ENCODE results near the gene SH3BGR.
"Not testable (repeated sequence)": the region's sequence is repeated elsewhere in the genome, so short reads cannot be mapped to it uniquely, and the experiment has no call there.

Gene SH3BGR

DNA sequence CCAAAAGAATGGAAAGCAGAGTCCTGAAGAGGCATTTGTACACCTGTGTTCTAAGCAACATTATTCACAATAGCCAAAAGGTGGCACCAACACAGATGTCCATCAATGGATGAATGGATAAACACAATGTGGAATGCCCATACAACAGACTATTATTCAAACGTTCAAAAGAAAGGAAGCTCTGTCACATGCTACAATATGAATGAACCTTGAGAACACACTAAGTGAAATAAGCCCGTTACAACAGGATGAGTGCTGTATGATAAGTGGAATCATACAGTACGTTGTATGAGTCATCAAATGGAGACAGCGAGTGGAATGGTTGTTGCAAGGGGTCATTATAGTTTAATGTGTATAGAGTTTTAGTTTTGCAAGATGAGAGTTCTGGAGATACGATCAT is 80.1 kb downstream of the SH3BGR start:
- ChIA-PET POLR2A (ENCODE audit: low non-redundant PET) (no interaction called here), CTCF (interaction anchor here (0.7 to 1.1 kb wide), 2 partner anchors 1190 to 1602 kb away, joined by 3 read pairs; no protein-coding TSS in a partner anchor)
- DNase-seq (ENCODE audit: low spot score) = no peak
- H3K27ac ChIP-seq = no peak overlapping the region
- TF ChIP-seq, protein P1, sequence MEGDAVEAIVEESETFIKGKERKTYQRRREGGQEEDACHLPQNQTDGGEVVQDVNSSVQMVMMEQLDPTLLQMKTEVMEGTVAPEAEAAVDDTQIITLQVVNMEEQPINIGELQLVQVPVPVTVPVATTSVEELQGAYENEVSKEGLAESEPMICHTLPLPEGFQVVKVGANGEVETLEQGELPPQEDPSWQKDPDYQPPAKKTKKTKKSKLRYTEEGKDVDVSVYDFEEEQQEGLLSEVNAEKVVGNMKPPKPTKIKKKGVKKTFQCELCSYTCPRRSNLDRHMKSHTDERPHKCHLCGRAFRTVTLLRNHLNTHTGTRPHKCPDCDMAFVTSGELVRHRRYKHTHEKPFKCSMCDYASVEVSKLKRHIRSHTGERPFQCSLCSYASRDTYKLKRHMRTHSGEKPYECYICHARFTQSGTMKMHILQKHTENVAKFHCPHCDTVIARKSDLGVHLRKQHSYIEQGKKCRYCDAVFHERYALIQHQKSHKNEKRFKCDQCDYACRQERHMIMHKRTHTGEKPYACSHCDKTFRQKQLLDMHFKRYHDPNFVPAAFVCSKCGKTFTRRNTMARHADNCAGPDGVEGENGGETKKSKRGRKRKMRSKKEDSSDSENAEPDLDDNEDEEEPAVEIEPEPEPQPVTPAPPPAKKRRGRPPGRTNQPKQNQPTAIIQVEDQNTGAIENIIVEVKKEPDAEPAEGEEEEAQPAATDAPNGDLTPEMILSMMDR (conservative IDR thresholded peaks at IDR 0.05; ENCODE audit: low read depth) = no peak

DNA sequence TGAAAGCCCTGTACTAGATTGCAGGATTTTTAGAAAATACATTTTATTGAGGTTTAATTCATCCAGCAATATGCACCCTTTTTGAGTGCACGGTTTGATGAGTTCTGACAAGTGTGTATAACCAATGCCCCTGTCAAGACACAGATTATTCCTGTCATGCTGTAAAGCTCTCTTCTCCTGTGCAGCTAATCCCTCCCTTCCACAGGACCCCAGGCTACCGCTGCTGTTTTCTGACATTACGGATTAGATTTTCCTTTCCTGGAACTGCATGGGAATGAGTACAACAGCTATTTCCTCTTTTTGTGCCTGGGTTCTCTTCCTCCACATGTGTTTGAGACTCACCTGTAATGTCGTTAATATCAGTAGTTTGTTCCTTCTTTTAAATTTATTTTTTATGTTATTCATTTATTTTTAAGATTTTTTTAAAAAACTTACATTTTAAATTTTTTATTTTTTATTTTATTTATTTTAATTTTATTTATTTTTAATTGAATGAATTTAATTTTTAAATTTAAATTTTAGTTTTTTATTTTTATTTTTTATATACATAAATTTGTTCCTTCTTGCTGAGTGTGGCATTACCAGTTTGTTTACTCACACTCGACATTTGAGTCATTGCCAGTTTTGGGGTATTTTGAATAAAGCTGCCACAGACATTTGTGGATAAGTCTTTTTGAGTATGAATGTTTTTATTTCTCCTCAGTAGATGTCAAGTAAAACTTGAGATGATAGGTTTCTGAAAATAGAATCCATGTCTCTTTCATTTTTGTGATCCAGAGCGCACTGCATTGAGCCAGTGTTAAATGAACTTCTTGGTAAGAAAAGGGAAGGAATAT is 82.0 kb downstream of the SH3BGR start:
- ChIA-PET CTCF (interaction anchor here (1.4 kb wide), 1 partner anchor 15 kb away, joined by 10 read pairs; no protein-coding TSS in a partner anchor), POLR2A (ENCODE audit: low non-redundant PET) (no interaction called here)
- TF ChIP-seq, protein P1 (conservative IDR thresholded peaks at IDR 0.05; ENCODE audit: low read depth) = no peak
- no peak for DNase-seq (ENCODE audit: low spot score)
- no peak overlapping the region for H3K27ac ChIP-seq

DNA sequence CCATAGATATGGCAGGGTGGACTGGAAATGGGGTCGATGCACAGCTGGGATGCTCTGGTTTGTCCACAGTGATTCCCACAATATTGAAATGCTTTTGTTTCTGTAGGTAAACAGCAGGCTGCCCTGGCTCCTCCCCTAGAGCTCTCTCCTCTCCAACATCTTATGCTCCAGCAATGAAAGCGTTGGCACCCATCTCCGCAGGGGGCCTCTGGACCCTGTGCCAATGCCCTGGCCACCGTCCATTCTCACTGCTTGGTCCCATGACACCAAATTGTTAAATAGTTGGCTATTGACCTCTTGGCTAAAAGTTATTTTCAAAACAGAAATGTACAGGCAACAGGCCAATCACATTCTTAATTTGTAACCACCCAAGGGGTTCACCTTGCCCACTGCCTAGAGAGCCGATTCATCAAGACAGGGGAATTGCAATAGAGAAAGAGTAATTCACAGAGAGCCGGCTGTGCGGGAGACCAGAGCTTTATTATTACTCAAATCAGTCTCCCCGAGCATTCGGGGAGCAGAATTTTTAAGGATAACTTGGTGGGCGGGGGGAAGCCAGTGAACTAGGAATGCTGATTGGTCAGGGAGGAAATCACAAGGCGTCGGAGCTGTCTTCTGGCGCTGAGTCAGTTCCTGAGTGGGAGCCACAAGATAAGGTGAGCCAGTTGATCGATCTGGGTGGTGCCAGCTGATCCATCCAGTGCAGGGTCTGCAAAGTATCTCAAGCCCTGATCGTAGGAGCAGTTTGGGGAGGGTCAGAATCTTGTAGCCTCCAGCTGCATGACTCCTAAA is 84.1 kb downstream of the SH3BGR start:
- ChIA-PET CTCF (interaction anchor here (0.7 kb wide), 1 partner anchor 71 kb away, joined by 3 read pairs; no protein-coding TSS in a partner anchor), POLR2A (ENCODE audit: low non-redundant PET) (no interaction called here)
- DNase-seq (ENCODE audit: low spot score) = no peak
- TF ChIP-seq, protein P1 (conservative IDR thresholded peaks at IDR 0.05; ENCODE audit: low read depth) = no peak
- H3K27ac ChIP-seq = no peak overlapping the region

DNA sequence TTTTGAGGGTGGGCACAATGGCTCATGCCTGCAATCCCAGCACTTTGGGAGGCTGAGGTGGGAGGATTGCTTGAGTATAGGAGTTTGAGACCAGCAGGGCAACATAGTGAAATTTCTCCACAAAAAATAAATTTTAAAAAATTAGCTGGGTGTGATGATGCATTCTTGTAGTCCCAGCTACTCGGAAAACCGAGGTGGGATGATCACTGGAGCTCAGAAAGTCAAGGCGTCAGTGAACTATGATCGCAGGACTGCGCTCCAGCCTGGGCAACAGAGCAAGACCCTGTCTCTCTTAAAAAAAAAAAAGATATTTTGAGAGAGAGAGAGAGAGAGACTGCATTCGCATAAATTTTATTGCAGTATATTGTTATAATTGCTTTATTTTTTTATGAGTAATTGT is 85.1 kb downstream of the SH3BGR start:
- DNase-seq (ENCODE audit: low spot score) = no peak
- ChIA-PET CTCF (no interaction called here), POLR2A (ENCODE audit: low non-redundant PET) (no interaction called here)
- TF ChIP-seq, protein P1 (conservative IDR thresholded peaks at IDR 0.05; ENCODE audit: low read depth) = no peak
- no peak overlapping the region for H3K27ac ChIP-seq

DNA sequence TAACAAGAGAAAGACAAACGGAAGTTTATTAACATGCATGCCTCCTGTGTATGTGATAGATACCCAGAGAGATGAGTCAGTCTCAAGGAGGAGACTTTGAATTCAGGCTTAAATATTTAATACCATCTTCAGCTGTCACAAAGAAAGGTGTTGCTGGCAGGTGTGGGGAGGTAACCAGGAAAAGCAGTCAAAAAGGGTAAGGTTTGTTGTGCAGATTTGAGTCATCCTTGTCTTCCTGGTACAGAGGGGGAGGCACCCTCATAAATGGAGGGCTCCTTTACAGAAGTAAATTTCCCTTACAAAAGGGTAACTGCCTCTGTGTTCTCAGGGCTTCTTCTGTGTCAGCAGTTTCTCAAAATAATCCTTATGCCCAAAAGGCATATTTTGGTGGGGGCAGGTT is 85.8 kb downstream of the SH3BGR start:
- ChIA-PET CTCF (no interaction called here), POLR2A (ENCODE audit: low non-redundant PET) (no interaction called here)
- TF ChIP-seq, protein P1 (conservative IDR thresholded peaks at IDR 0.05; ENCODE audit: low read depth) = no peak
- no peak for DNase-seq (ENCODE audit: low spot score)
- no peak overlapping the region for H3K27ac ChIP-seq

DNA sequence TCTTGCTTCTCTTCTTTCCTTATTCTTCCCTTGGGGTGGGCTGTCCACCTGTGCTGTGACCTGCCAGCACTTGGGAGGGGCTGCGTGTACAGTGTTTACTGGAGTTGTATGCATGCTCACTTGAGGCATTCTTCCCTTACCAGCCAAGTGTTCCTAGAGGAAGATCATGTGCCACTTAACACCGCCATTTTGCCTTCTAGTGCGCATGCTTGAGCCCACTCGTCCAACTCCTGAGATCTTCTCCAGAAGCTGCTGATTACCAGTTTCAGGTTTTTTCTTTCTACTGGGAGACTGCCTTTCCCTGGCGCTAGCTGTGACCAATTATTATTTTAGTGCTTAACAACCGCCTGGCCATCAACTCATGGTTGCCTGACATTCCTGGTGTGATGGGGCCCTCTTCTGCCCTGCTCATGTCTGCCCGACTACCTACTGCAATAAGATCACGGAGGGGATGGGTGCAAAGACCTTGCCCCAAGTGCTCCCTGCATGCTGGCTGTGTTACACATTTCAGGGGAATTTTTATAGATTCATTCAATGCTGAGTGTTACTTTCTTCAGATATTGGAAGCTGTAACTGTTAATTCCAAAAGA is 86.8 kb downstream of the SH3BGR start:
- H3K27ac ChIP-seq = no peak overlapping the region
- DNase-seq (ENCODE audit: low spot score) = no peak
- TF ChIP-seq, protein P1 (conservative IDR thresholded peaks at IDR 0.05; ENCODE audit: low read depth) = no peak
- ChIA-PET POLR2A (ENCODE audit: low non-redundant PET) (no interaction called here), CTCF (no interaction called here)

DNA sequence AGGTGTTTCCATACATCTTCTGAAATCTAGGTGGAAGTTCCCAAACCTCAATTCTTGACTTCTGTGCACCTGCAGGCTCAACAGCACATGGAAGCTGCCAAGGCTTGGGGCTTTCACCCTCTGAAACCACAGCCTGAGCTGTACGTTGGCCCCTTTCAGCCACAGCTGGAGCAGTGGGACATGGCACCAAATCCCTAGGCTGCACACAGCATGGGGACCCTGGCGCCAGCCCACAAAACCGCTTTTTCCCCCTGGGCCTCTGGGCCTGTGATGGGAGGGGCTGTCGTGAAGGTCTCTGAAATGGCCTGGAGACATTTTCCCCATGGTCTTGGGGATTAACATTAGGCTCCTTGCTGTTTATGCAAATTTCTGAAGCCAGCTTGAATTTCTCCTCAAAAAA is 88.6 kb downstream of the SH3BGR start:
- DNase-seq (ENCODE audit: low spot score); H3K27ac ChIP-seq; POLR2A ChIA-PET (ENCODE audit: low non-redundant PET): not testable (repeated sequence)
- CTCF ChIA-PET = interaction anchor here (0.6 kb wide), 1 partner anchor 1512 kb away, joined by 4 read pairs; no protein-coding TSS in a partner anchor
